Measurements from ENCODE around the gene ENDOD1.

ENDOD1 gene

DNA sequence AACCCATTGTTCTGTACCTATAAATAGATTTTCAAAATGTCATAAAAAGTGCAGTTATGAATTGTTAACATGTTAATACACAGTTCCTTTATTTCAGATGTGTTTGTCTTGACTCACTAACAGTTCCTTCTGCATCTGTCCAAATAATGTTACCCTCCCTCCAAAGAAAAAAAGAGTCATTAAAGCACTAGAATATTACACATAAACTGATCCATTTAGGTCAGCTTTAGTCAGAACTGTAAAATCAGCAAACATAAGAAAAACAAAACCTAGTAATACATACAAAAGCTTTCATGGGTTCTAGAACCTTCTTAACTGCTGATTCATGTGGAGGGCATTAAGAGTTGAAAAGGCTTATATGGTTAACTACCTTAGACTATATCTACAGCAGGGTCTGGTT lies 76.0 kb downstream of the ENDOD1 start:
- ATAC-seq (ENCODE audit: low read depth) (no peak), DNase-seq (ENCODE audit: low spot score) (no peak)
- H3K36me3 ChIP-seq (ENCODE audit: low read depth): peaks cover under 1% of the 10 kb centered on the region; the same call in 1 of the 2 replicates
- H3K27me3 ChIP-seq (ENCODE audit: insufficient read depth, poor library complexity, severe bottlenecking): no peaks in the 10 kb centered on the region
- H3K27ac ChIP-seq (ENCODE audit: poor library complexity, severe bottlenecking): no peak overlapping the region
- no peaks in the 10 kb centered on the region for H3K9me3 ChIP-seq (ENCODE audit: severe bottlenecking)
- no peak overlapping the region for H3K4me3 ChIP-seq (ENCODE audit: severe bottlenecking)
- H3K4me1 ChIP-seq (ENCODE audit: insufficient read depth, poor library complexity, severe bottlenecking): no peaks in the 10 kb centered on the region
- TF ChIP-seq, protein P1, sequence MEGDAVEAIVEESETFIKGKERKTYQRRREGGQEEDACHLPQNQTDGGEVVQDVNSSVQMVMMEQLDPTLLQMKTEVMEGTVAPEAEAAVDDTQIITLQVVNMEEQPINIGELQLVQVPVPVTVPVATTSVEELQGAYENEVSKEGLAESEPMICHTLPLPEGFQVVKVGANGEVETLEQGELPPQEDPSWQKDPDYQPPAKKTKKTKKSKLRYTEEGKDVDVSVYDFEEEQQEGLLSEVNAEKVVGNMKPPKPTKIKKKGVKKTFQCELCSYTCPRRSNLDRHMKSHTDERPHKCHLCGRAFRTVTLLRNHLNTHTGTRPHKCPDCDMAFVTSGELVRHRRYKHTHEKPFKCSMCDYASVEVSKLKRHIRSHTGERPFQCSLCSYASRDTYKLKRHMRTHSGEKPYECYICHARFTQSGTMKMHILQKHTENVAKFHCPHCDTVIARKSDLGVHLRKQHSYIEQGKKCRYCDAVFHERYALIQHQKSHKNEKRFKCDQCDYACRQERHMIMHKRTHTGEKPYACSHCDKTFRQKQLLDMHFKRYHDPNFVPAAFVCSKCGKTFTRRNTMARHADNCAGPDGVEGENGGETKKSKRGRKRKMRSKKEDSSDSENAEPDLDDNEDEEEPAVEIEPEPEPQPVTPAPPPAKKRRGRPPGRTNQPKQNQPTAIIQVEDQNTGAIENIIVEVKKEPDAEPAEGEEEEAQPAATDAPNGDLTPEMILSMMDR (IDR thresholded peaks at IDR 0.05; ENCODE audit: poor library complexity, severe bottlenecking): no peak

DNA sequence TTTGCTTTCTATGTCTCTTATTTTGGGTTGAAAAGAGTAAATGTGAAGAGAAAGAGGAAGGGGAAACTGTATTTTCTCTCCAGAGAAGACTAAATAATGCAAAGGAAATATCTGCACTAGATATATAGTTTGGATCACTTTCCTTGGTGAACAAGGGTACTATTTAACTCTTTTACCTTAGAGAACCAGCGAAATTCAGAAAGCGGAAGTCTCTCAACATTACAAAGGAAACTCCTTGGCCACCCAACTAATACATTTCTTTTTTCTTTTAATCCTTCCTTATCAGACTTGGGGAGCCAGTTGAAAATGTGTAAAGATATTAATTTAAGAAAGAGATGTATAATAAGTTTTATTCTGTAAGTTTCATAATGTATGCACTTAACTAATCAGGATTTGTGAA lies 77.1 kb downstream of the ENDOD1 start:
- no peaks in the 10 kb centered on the region for H3K27me3 ChIP-seq (ENCODE audit: insufficient read depth, poor library complexity, severe bottlenecking)
- no peaks in the 10 kb centered on the region for H3K9me3 ChIP-seq (ENCODE audit: severe bottlenecking)
- ATAC-seq (ENCODE audit: low read depth) (no peak), DNase-seq (ENCODE audit: low spot score) (no peak)
- H3K36me3 ChIP-seq (ENCODE audit: low read depth): peaks cover 10% of the 10 kb centered on the region; the same call in 1 of the 2 replicates
- H3K27ac ChIP-seq (ENCODE audit: poor library complexity, severe bottlenecking): no peak overlapping the region
- H3K4me1 ChIP-seq (ENCODE audit: insufficient read depth, poor library complexity, severe bottlenecking): no peaks in the 10 kb centered on the region
- TF ChIP-seq, protein P1 (IDR thresholded peaks at IDR 0.05; ENCODE audit: poor library complexity, severe bottlenecking): no peak
- H3K4me3 ChIP-seq (ENCODE audit: severe bottlenecking): no peak overlapping the region

DNA sequence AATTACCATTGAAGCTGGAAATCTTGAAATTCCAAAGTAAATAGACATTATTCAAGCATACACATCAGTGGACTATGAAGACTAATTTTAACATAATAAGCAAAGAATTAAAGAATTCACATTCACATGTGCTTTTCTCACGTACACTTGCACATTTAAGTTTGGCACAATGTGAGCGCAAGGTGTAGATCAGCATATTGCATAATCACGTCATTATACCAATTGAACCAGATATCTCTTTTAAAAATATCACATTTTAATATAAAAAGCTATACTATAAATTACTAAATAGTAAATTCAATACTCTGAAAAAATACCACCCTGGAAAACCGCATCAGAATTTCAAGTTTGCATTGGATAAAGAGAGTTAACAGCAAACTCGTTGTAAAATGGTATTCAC lies 80.6 kb downstream of the ENDOD1 start:
- Histone ChIP-seq H3K36me3 (ENCODE audit: low read depth) (peaks cover 40% of the 10 kb centered on the region), H3K4me1 (ENCODE audit: insufficient read depth, poor library complexity, severe bottlenecking) (no peaks in the 10 kb centered on the region), H3K9me3 (ENCODE audit: severe bottlenecking) (no peaks in the 10 kb centered on the region), H3K27ac (ENCODE audit: poor library complexity, severe bottlenecking) (no peak overlapping the region), H3K4me3 (ENCODE audit: severe bottlenecking) (no peak overlapping the region), H3K27me3 (ENCODE audit: insufficient read depth, poor library complexity, severe bottlenecking) (no peaks in the 10 kb centered on the region)
- DNase-seq (ENCODE audit: low spot score) (no peak), ATAC-seq (ENCODE audit: low read depth) (no peak)
- TF ChIP-seq, protein P1 (IDR thresholded peaks at IDR 0.05; ENCODE audit: poor library complexity, severe bottlenecking): no peak

DNA sequence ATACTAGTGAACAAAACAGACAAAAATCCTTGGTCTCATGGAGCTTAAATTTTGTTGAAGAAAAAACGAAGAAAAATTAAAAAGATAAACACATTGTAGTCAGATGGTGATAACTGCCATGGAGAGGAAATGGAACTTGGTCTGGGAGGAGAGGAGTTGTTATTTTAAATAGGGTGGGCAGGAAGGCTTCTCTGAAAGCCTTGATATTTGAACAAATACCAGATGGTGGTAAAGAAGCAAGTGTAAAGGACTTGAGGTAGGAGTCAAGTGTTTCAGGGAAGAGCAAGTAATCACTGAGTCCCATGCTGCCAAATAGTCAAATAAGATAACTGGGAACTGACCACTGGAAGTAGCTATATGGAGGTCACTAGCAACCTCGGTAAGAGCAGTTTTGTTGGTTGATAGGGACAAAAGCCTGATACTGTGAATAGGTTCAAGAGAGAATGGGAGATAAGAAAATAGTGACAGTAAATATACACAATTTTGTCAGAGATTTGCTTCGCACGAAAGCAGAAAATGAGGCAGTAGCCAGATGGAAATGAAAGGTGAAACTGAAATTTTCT lies 86.3 kb downstream of the ENDOD1 start:
- ATAC-seq (ENCODE audit: low read depth) (no peak), DNase-seq (ENCODE audit: low spot score) (no peak)
- no peak overlapping the region for H3K27ac ChIP-seq (ENCODE audit: poor library complexity, severe bottlenecking)
- H3K4me1 ChIP-seq (ENCODE audit: insufficient read depth, poor library complexity, severe bottlenecking): no peaks in the 10 kb centered on the region
- peaks cover 63% of the 10 kb centered on the region for H3K36me3 ChIP-seq (ENCODE audit: low read depth)
- H3K9me3 ChIP-seq (ENCODE audit: severe bottlenecking): no peaks in the 10 kb centered on the region
- no peaks in the 10 kb centered on the region for H3K27me3 ChIP-seq (ENCODE audit: insufficient read depth, poor library complexity, severe bottlenecking)
- TF ChIP-seq, protein P1 (IDR thresholded peaks at IDR 0.05; ENCODE audit: poor library complexity, severe bottlenecking): no peak
- no peak overlapping the region for H3K4me3 ChIP-seq (ENCODE audit: severe bottlenecking)
